Fibroblast of lung (primary cell): ENCODE measurements around the gene JAZF1. TPM values are rescaled to one million over a fixed set of nuclear protein-coding genes. Genes with fewer than 3 reads are reported as not detected.

Source experiments
- DNase-seq, 2 donors: peaks; one replicate each; pipeline versions ENCODE4 v3.0.0 to v3.0.0-alpha.2; 2010; ENCODE audit warnings: low read depth in 2 of 2
- H2AFZ ChIP-seq: 2 replicates; pipeline ENCODE4 v1.5.1; 2012; ENCODE audit warnings: low read length, control low read depth, inconsistent platforms
- H3K27ac ChIP-seq: 2 replicates; pipeline ENCODE4 v1.5.1; 2011; ENCODE audit warnings: low read length, control low read depth; ENCODE audit not compliant: insufficient read depth
- H3K27me3 ChIP-seq: 2 replicates; pipeline ENCODE4 v1.5.1; 2011; ENCODE audit warnings: mild to moderate bottlenecking, low read length; ENCODE audit not compliant: control insufficient read depth, insufficient read depth
- H3K36me3 ChIP-seq: 2 replicates; pipeline ENCODE4 v1.5.1; 2011; ENCODE audit warnings: low read length; ENCODE audit not compliant: control insufficient read depth, insufficient read depth
- H3K4me1 ChIP-seq: 2 replicates; pipeline ENCODE4 v1.5.1; 2011; ENCODE audit warnings: low read length; ENCODE audit not compliant: control insufficient read depth, insufficient read depth; ENCODE audit errors: extremely low read depth
- H3K4me2 ChIP-seq: 2 replicates; pipeline ENCODE4 v1.5.1; 2011; ENCODE audit warnings: low read length, control low read depth; ENCODE audit not compliant: insufficient read depth; ENCODE audit errors: extremely low read depth
- H3K4me3 ChIP-seq, 4 experiments: fragments of 200-600 bp in 1 of 4; sonication (generic) in 1 of 4; replicated peaks in 1 of 4; 2 replicates each; pipeline ENCODE4 v1.5.1; 2011 to 2016; ENCODE audit warnings: low read length in 4 of 4, low read depth in 3 of 4, mild to moderate bottlenecking in 3 of 4, control low read depth in 2 of 4, inconsistent platforms in 1 of 4, mixed read lengths in 1 of 4; ENCODE audit not compliant: insufficient read depth in 1 of 4; ENCODE audit errors: control extremely low read depth in 1 of 4
- H3K79me2 ChIP-seq: 2 replicates; pipeline ENCODE4 v1.5.1; 2012; ENCODE audit warnings: mild to moderate bottlenecking, low read length, inconsistent platforms; ENCODE audit not compliant: control insufficient read depth, insufficient read depth
- H3K9ac ChIP-seq: 2 replicates; pipeline ENCODE4 v1.5.1; 2011; ENCODE audit warnings: mild to moderate bottlenecking, low read length, control low read depth; ENCODE audit not compliant: insufficient read depth
- H3K9me3 ChIP-seq: 2 replicates; pipeline ENCODE4 v1.5.1; 2012; ENCODE audit warnings: low read depth, low read length; ENCODE audit not compliant: control insufficient read depth, insufficient read depth
- H4K20me1 ChIP-seq: 2 replicates; pipeline ENCODE4 v1.5.1; 2011; ENCODE audit warnings: low read length; ENCODE audit not compliant: control insufficient read depth, insufficient read depth; ENCODE audit errors: extremely low read depth
- CTCF ChIP-seq, 2 donors: IDR thresholded peaks in 1 of 2; conservative IDR thresholded peaks in 1 of 2; 1 replicate in 1 of 2; 2 replicates in 1 of 2; pipeline ENCODE4 v1.5.1; 2011 to 2012; ENCODE audit warnings: low read length in 2 of 2, control low read depth in 1 of 2, inconsistent platforms in 1 of 2, low read depth in 1 of 2, mild to moderate bottlenecking in 1 of 2
- EZH2 ChIP-seq: IDR thresholded peaks from 2 replicates; pipeline ENCODE4 v1.5.1; 2012; ENCODE audit warnings: low read length, control low read depth, mild to moderate bottlenecking; ENCODE audit errors: missing control alignments
- polyA plus RNA-seq, 2 donors: library from polyadenylated mRNA; depleted of rRNA in 1 of 2; stranded (reverse) in 1 of 2; unstranded in 1 of 2; fragments of >200 nt; gene quantifications; 2 replicates each; pipeline ENCODE4 v1.2.1, GENCODE V29; 2011 to 2012; ENCODE audit warnings: missing spikeins in 1 of 2
- total RNA-seq: library from RNA; depleted of rRNA; stranded (reverse); fragments of >200 nt; gene quantifications from 2 replicates; pipeline ENCODE4 v1.2.1, GENCODE V29; 2014

Gene JAZF1
- total and polyA plus RNA-seq, 2 donors (not counting 1 experiment from before 2014, with no cell fraction given) = 9.1 to 9.3 TPM

GRCh38 chr7:27997188-27997707, 183.3 kb downstream of the JAZF1 start:
- Histone ChIP-seq H2AFZ (no peak overlapping the region), H3K9me3 (no peaks in the 10 kb centered on the region), H3K4me2 (no peak overlapping the region), H3K9ac (no peak overlapping the region), H3K79me2 (no peaks in the 10 kb centered on the region), H4K20me1 (no peaks in the 10 kb centered on the region), H3K4me1 (peaks cover 2% of the 10 kb centered on the region), H3K27ac (no peak overlapping the region), H3K36me3 (no peaks in the 10 kb centered on the region), H3K4me3 (no peak overlapping the region), H3K27me3 (no peaks in the 10 kb centered on the region)
- DNase-seq = no peak
- TF ChIP-seq EZH2 (no peak), CTCF (conservative IDR thresholded peaks at IDR 0.05 in 1 of 2, IDR thresholded peaks at IDR 0.05 in 1 of 2; ENCODE audit: low read depth in 1 of 2, low read length in 2 of 2) (no peak)

GRCh38 chr7:27996141-27996540, 184.5 kb downstream of the JAZF1 start:
- no peaks in the 10 kb centered on the region for H4K20me1 ChIP-seq
- H3K9ac ChIP-seq = no peak overlapping the region
- no peak for DNase-seq
- H3K27ac ChIP-seq = no peak overlapping the region
- H3K79me2 ChIP-seq = no peaks in the 10 kb centered on the region
- H3K27me3 ChIP-seq = no peaks in the 10 kb centered on the region
- H3K4me2 ChIP-seq = no peak overlapping the region
- no peaks in the 10 kb centered on the region for H3K9me3 ChIP-seq
- H3K36me3 ChIP-seq = no peaks in the 10 kb centered on the region
- H3K4me1 ChIP-seq = peaks cover 2% of the 10 kb centered on the region
- H3K4me3 ChIP-seq = no peak overlapping the region
- H2AFZ ChIP-seq = no peak overlapping the region
- TF ChIP-seq CTCF (conservative IDR thresholded peaks at IDR 0.05 in 1 of 2, IDR thresholded peaks at IDR 0.05 in 1 of 2; ENCODE audit: low read depth in 1 of 2, low read length in 2 of 2) = no peak
- TF ChIP-seq EZH2 = no peak

GRCh38 chr7:27995228-27995627, 185.4 kb downstream of the JAZF1 start:
- Histone ChIP-seq H3K27me3 (no peaks in the 10 kb centered on the region), H3K79me2 (no peaks in the 10 kb centered on the region), H3K36me3 (no peaks in the 10 kb centered on the region), H3K9ac (no peak overlapping the region), H4K20me1 (no peaks in the 10 kb centered on the region), H3K27ac (no peak overlapping the region), H3K4me3 (no peak overlapping the region), H2AFZ (no peak overlapping the region), H3K4me2 (no peak overlapping the region), H3K9me3 (no peaks in the 10 kb centered on the region), H3K4me1 (peaks cover 2% of the 10 kb centered on the region)
- TF ChIP-seq CTCF (conservative IDR thresholded peaks at IDR 0.05 in 1 of 2, IDR thresholded peaks at IDR 0.05 in 1 of 2; ENCODE audit: low read depth in 1 of 2, low read length in 2 of 2) (no peak), EZH2 (no peak)
- no peak for DNase-seq
